Activated CD8-positive, alpha-beta memory T cell treated with anti-CD3 and anti-CD28 coated beads, Interleukin-2, amount 50 U/mL, for 1 hour (primary cell): Measurements from ENCODE around the gene RETREG1.

Source experiments
- DNase-seq: peaks from one replicate; pipeline ENCODE4 v3.0.0-alpha.2; 2020; ENCODE audit errors: extremely low read depth

The RETREG1 gene

GRCh38 chr5:16528382-16529110, 88.3 kb downstream of the RETREG1 start:
- DNase-seq: no peak

GRCh38 chr5:16525651-16526050, 91.1 kb downstream of the RETREG1 start:
- no peak for DNase-seq

GRCh38 chr5:16524286-16524685, 92.5 kb downstream of the RETREG1 start:
- DNase-seq: no peak

GRCh38 chr5:16521521-16522483, 95.0 kb downstream of the RETREG1 start:
- DNase-seq: no peak

DNA sequence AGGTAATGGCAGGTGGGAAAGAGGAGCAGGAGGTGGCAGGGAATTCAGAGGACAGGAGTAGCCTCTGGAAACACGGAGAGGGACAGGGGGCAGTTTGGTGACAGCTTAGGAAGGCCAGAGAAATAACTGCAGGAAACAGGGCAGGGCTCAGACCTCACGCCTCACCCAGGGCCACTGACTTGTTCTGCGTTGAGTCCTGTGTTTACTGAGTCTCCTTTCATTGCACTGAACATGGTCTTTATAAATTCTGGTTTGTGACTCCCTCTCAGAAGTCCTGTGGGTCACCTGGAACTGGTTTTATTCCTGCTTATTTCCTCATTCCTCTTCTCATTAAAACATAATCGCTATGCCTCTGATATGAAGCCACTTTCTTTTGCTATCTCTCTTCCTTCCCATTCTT, 96.0 kb downstream of the RETREG1 start:
- no peak for DNase-seq

DNA sequence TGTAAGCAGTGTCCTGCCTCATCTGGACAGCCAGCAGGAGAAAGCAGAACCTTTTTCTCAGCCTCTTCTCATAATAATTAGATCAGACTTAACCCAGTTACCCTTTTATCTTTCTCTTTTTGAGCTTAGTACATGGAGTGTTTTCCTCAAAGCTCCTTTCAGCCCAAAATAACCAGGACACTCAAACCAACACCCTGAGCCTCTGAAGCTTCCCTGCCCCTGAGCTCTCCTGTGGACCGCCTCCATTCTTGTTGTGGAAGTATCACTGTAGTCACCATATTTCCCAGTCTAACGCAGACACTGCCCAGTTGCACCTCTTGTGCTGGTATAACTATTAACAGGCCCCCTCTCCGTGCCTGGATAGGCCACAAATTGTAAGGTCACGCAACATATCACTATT, 97.4 kb downstream of the RETREG1 start:
- DNase-seq: no peak

DNA sequence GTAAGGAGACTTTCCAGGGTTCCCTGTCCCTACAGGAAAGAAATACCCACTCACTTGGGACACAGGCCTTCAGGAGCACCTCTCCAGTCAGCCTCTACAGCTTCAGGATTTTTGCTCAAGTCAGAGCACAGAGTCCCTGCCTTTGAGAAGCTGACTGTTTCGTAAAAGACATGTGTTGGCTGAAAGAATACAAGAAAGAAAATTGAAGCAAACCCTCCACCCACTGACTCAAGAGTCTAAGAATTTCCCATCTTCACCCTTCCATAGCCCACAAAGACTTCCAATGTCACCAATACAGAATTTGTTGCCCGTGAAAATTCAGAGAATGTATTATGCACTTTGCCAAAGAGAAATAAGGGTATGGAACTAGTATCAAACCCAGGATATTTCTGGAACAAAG, 98.2 kb downstream of the RETREG1 start:
- no peak for DNase-seq

GRCh38 chr5:16515532-16515931, 101.3 kb downstream of the RETREG1 start:
- no peak for DNase-seq

DNA sequence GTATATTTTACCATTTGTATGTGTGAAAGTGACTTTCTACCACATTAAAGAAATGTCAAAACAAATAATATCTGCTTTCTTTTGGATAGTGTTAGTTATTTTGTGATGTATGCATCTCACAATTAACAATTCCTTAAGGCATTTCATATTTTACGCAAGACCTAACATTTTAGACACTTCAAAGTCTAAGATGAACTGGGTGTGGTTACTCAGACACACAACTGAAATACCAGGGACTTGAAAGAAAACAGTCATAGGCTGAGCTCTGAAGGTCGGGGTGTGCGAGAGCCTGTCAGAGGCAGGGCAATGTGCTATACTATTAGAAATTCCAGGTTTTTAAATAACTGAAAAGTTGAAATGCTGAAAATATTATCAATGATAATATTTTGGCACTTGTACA, 106.7 kb downstream of the RETREG1 start:
- DNase-seq: no peak

GRCh38 chr5:16508730-16509531, 107.9 kb downstream of the RETREG1 start:
- DNase-seq: no peak

DNA sequence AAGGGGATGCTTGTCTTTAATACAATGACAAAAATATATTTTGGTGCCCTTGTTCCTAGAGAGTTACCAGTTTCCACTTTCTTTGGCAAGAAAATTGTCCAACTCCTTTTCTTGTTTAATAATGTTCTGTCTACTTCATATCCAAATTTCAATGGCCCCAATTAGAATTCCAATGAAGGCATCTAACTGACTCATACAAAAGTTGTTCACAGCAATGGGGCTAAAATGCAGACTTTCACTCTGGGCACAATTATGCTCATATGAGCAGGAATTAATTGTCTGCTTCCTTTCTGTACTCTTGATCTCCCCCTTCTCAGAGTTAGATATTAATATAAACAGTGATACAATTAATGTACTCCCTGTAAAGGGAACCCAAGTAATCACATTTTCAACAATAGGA, 109.1 kb downstream of the RETREG1 start:
- DNase-seq: no peak

- DNase-seq: no peak
Measured at GRCh38 chr5:16505904-16506303, 110.9 kb downstream of the RETREG1 start.

DNA sequence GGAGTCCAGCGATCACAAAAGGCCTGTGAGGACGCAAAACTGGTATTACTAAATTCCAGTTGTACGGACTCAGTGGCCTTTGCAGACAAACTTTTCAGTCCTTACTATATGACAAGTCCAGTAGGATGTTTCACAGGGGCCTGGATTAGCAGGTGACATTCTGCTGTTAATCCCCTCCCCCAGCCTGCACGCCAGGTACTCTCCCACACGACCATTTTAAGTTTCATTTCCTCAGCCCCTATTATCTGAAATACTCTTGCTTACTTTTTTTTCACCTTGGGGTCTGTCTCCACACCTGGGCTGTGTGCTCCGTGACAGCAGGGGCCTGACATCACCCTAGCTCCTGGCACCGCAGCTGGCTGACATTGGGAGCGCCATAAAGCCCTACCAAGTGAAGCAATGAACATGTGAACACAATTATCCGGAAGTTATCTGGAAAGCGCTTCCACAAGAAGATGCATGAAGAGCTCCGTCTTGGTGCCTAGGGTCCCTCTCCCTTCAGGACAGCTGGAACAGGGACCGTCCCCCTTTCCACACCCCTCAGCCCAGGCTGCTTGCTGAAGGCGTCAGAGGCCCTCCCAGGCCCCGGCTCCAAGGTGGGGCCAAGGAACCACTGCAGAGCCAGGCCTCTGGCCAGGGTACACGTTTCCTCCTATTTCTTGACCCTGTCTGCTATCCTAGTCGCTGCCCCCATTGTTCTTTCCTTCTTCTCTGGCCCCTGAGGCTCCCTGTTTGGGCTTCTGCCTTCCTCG, 111.5 kb downstream of the RETREG1 start:
- DNase-seq: no peak

DNA sequence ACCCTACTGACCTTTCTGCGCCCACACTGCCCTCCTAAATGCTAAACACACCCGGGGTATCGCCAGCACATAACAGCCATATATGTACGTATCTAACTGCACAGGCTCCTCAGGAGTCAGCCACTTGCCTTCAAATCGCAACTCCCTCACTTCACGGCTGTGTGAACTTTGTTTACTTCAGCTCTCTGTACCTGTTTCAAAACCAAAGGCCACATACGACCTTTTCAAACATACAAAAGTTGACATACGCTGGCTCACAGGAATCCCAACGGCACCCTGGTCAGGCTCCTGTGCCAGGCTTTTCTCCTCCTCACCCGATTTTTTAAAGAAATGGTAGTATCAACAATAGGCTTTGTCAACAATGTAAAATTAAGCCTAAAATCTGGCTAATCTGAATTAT, 112.2 kb downstream of the RETREG1 start:
- DNase-seq: no peak

- no peak for DNase-seq
Measured at GRCh38 chr5:16502866-16503265, 113.9 kb downstream of the RETREG1 start.

DNA sequence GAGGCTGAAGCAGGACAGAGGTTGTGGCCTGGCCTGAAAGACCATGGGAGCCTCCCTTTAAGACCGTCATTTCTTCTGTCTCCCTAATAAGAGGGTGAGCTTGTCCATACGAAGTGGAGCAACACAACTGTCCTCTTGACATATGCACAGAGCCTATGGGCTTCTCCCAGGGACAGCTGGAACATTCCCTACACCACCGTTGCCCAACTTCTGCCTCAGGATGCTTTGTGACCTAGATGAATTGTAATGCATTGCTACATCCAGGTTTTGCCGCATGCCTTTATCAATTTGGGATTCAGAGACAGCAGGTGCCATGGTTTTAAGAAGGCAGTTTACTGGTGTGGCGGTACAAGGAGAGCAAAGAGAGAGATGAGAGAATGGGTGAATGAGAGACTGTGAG, 116.8 kb downstream of the RETREG1 start:
- no peak for DNase-seq

DNA sequence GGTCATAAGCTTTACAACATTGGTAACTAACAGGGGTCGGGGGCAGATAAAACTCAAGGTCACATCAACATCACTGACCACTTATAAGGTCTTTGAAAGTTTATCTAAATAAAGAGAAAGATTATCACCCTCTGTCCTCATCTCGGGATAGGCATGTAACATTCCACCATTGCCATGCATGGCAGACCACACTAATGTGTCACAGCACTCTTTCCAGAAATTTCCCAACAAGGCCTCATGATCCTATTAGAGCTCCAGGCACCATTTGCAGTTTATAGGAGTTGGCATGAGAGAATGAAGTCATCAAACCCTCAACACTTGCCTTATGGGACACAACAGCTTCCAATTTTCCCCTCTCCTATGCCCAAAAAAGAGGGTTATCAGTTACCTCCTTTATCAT, 119.3 kb downstream of the RETREG1 start:
- DNase-seq: no peak

DNA sequence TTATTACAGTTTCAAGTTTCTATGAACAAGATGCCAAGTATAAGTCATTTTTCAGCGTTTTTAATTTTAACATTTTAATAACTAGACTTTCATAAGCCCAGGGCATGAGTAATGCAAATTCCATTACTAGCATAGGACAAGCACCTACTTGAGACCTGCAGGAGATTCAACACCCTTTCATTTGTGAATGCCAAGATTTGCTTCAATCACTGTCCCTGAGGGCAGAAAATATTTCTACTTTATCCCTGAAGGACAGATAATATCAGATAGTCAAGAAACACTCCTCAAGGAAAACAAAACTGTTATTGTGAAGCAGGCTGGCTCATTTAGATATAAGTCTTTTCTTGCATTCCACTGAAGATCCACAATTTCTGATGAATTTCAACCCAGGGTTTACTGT, 123.5 kb downstream of the RETREG1 start:
- no peak for DNase-seq

DNA sequence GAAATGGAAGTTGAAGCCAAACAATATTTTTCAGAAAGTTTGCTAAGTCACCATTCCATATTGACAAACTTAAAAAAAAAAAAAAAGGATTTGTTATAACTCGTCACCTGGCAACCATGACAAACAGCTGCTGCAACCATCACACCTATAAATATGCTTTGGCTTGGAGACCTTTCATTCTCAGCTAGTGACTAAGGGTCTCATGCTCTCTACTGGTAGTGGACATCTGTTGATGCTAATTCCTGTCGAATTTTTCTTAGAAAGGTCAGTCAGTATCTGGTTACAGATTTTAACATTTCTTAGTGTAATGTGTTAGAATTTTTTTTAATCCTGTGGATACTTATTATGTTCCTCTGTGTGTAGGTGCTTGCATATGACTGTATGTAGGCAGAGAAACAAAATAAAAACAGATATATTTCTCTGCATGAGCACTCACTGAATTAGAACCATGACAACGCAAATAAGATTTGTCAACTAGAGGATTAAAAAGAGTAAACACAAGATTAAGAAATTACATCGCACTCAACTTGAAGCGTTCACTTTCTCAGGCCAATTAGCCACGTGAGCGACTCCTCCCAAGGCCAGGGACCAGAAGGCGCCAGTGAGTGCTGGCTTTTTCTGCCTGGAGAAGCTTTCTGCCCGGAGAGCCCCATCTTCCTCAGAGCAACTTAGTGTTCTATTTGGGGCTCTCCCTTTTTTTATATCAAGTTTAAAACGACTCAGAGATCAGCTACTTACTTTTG, 124.2 kb downstream of the RETREG1 start:
- DNase-seq: no peak

DNA sequence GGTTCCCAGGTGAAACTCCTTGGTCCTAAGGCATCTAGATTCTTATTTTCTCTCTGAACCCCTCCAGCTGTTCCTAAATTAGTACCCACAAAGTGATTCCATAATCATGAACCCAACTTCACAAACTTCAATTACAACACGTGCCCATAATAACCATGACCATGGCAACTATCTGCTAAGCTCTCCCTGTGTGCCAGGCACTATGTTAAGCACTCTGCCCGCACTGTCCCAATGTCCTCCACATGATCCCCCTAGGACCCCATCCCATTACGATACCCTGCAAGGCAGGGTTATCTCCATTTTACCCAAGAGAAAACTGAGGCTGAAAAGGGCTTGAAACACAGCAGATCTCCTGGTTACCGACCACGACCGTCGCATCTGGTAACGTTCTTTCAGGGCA, 125.9 kb downstream of the RETREG1 start:
- no peak for DNase-seq

GRCh38 chr5:16489322-16489791, 127.4 kb downstream of the RETREG1 start:
- no peak for DNase-seq
